Effector memory CD4-positive, alpha-beta T cell (primary cell): ENCODE data around the gene FYN.

Source experiments
- DNase-seq, 3 donors: peaks; one replicate each; pipeline ENCODE4 v3.0.0-alpha.2; 2020
- H3K27ac ChIP-seq: 2 replicates; pipeline ENCODE4 v1.7.0; 2013; ENCODE audit warnings: mild to moderate bottlenecking, low read length, moderate library complexity; ENCODE audit not compliant: insufficient read depth, poor library complexity, severe bottlenecking
- H3K27me3 ChIP-seq: replicated peaks from 2 replicates; pipeline ENCODE4 v1.7.0; 2013; ENCODE audit warnings: mild to moderate bottlenecking, low read length; ENCODE audit not compliant: insufficient read depth, control insufficient read depth, poor library complexity, severe bottlenecking
- H3K36me3 ChIP-seq: 2 replicates; pipeline ENCODE4 v1.7.0; 2013; ENCODE audit warnings: mild to moderate bottlenecking, low read length, moderate library complexity; ENCODE audit not compliant: control insufficient read depth, insufficient read depth
- H3K4me1 ChIP-seq: 2 replicates; pipeline ENCODE4 v1.7.0; 2013; ENCODE audit warnings: low read length, mild to moderate bottlenecking; ENCODE audit not compliant: control insufficient read depth, insufficient read depth, poor library complexity, severe bottlenecking
- H3K4me3 ChIP-seq: 2 replicates; pipeline ENCODE4 v1.7.0; 2013; ENCODE audit warnings: low read length, low read depth, mild to moderate bottlenecking; ENCODE audit not compliant: insufficient read depth, poor library complexity, severe bottlenecking
- H3K9me3 ChIP-seq: 2 replicates; pipeline ENCODE4 v1.7.0; 2013; ENCODE audit warnings: mild to moderate bottlenecking, low read length, moderate library complexity; ENCODE audit not compliant: control insufficient read depth
- total RNA-seq, 3 donors: gene quantifications; one replicate each; lab custom pipeline; 2026; lab: John Stamatoyannopoulos, UW

The FYN gene
- 343 to 375 (median 350) reads per million in 3 donors for total RNA-seq

- H3K27ac ChIP-seq = peak within 1 kb of the TSS; percentile 90
- peak within 1 kb of the TSS; percentile 99 for H3K4me3 ChIP-seq
- no peaks in the 10 kb centered on the region for H3K36me3 ChIP-seq
- H3K9me3 ChIP-seq = no peaks in the 10 kb centered on the region
- H3K27me3 ChIP-seq = no peaks in the 10 kb centered on the region
- DNase-seq = peak; percentile 95 to 98 (median 97)
- H3K4me1 ChIP-seq = peaks cover 30% of the 10 kb centered on the region
These were observed at the start of gene FYN for GRCh38 chr6:111873178-111874024. Gene FYN, minus strand, starts transcription at chr6:111873452. Its CDS starts 153,401 bp downstream, at chr6:111720051.

- no peak for DNase-seq
- Histone ChIP-seq H3K36me3 (no peaks in the 10 kb centered on the region), H3K27me3 (no peaks in the 10 kb centered on the region), H3K27ac (no peak overlapping the region), H3K9me3 (no peaks in the 10 kb centered on the region), H3K4me1 (no peaks in the 10 kb centered on the region), H3K4me3 (no peak overlapping the region)
These were observed 49.4 kb upstream of the FYN start for GRCh38 chr6:111922454-111923297.

GRCh38 chr6:111921103-111921502 lies 47.9 kb upstream of the FYN start:
- no peaks in the 10 kb centered on the region for H3K9me3 ChIP-seq

GRCh38 chr6:111920578-111920977 lies 47.3 kb upstream of the FYN start:
- Histone ChIP-seq H3K4me1 (no peaks in the 10 kb centered on the region), H3K9me3 (no peaks in the 10 kb centered on the region), H3K27me3 (no peaks in the 10 kb centered on the region), H3K27ac (no peak overlapping the region), H3K36me3 (no peaks in the 10 kb centered on the region), H3K4me3 (no peak overlapping the region)
- no peak for DNase-seq

More at GRCh38 chr6:111921103-111921502, 47.9 kb upstream of the FYN start:
- DNase-seq = no peak
- H3K4me1 ChIP-seq = no peaks in the 10 kb centered on the region
- H3K4me3 ChIP-seq = no peak overlapping the region
- no peaks in the 10 kb centered on the region for H3K36me3 ChIP-seq
- H3K27me3 ChIP-seq = no peaks in the 10 kb centered on the region
- no peak overlapping the region for H3K27ac ChIP-seq

- Histone ChIP-seq H3K27ac (no peak overlapping the region), H3K27me3 (no peaks in the 10 kb centered on the region), H3K4me1 (no peaks in the 10 kb centered on the region), H3K9me3 (no peaks in the 10 kb centered on the region), H3K36me3 (no peaks in the 10 kb centered on the region), H3K4me3 (no peak overlapping the region)
- no peak for DNase-seq
These were observed 45.6 kb upstream of the FYN start for GRCh38 chr6:111918825-111919224.

GRCh38 chr6:111916747-111917146 lies 43.5 kb upstream of the FYN start:
- Histone ChIP-seq H3K27ac (no peak overlapping the region), H3K27me3 (no peaks in the 10 kb centered on the region), H3K4me3 (no peak overlapping the region), H3K36me3 (no peaks in the 10 kb centered on the region), H3K4me1 (no peaks in the 10 kb centered on the region), H3K9me3 (no peaks in the 10 kb centered on the region)
- no peak for DNase-seq

- Histone ChIP-seq H3K27me3 (no peaks in the 10 kb centered on the region), H3K27ac (no peak overlapping the region), H3K36me3 (no peaks in the 10 kb centered on the region), H3K4me3 (no peak overlapping the region), H3K4me1 (no peaks in the 10 kb centered on the region), H3K9me3 (no peaks in the 10 kb centered on the region)
- DNase-seq = no peak
These were observed 41.4 kb upstream of the FYN start for GRCh38 chr6:111914617-111915016.

GRCh38 chr6:111912904-111913303 lies 39.7 kb upstream of the FYN start:
- no peak overlapping the region for H3K27ac ChIP-seq
- H3K4me1 ChIP-seq = no peaks in the 10 kb centered on the region
- DNase-seq = no peak
- H3K27me3 ChIP-seq = no peaks in the 10 kb centered on the region
- H3K36me3 ChIP-seq = no peaks in the 10 kb centered on the region
- H3K4me3 ChIP-seq = no peak overlapping the region
- H3K9me3 ChIP-seq = no peaks in the 10 kb centered on the region

- Histone ChIP-seq H3K27ac (no peak overlapping the region), H3K4me3 (no peak overlapping the region), H3K27me3 (no peaks in the 10 kb centered on the region), H3K4me1 (no peaks in the 10 kb centered on the region), H3K9me3 (no peaks in the 10 kb centered on the region), H3K36me3 (no peaks in the 10 kb centered on the region)
- no peak for DNase-seq
These were observed 38.2 kb upstream of the FYN start for GRCh38 chr6:111911428-111911827.

- Histone ChIP-seq H3K9me3 (no peaks in the 10 kb centered on the region), H3K4me3 (no peak overlapping the region), H3K36me3 (no peaks in the 10 kb centered on the region), H3K4me1 (no peaks in the 10 kb centered on the region), H3K27me3 (no peaks in the 10 kb centered on the region), H3K27ac (no peak overlapping the region)
- DNase-seq = no peak
These were observed 36.0 kb upstream of the FYN start for GRCh38 chr6:111909238-111909637.
